Small intestine (tissue), 7 donors: ENCODE data around the gene CTSH. TPM values are rescaled to one million over a fixed set of nuclear protein-coding genes. Genes with fewer than 3 reads are reported as not detected.
A peak's percentile ranks its signal among the peaks of the same experiment; 100 is the strongest.

ENCODE experiments used
- DNase-seq, 2 donors: peaks; one replicate each; pipeline versions ENCODE4 v3.0.0 to v3.0.0-alpha.2; 2013
- FAIRE-seq: peaks from 2 replicates; lab custom pipeline; 2012; peaks lifted over from hg19 to GRCh38; lab: Jason Lieb, UNC
- H3K27ac ChIP-seq, 3 donors: one replicate each; pipeline ENCODE4 v1.5.1; 2013; ENCODE audit warnings: low read length in 2 of 3, mild to moderate bottlenecking in 2 of 3, control low read depth in 1 of 3, inconsistent platforms in 1 of 3, low read depth in 1 of 3, moderate library complexity in 1 of 3
- H3K27me3 ChIP-seq, 3 donors: one replicate each; pipeline ENCODE4 v1.6.1; 2013; ENCODE audit warnings: low read length in 3 of 3, inconsistent platforms in 1 of 3; ENCODE audit not compliant: control insufficient read depth in 3 of 3, insufficient read depth in 3 of 3
- H3K36me3 ChIP-seq, 3 donors: one replicate each; pipeline ENCODE4 v1.6.1; 2013; ENCODE audit warnings: low read length in 3 of 3, inconsistent platforms in 1 of 3, low read depth in 1 of 3, mild to moderate bottlenecking in 1 of 3, moderate library complexity in 1 of 3; ENCODE audit not compliant: control insufficient read depth in 3 of 3, insufficient read depth in 2 of 3
- H3K4me1 ChIP-seq, 3 donors: one replicate each; pipeline ENCODE4 v1.6.1; 2013; ENCODE audit warnings: low read length in 2 of 3, inconsistent platforms in 1 of 3, low read depth in 1 of 3, mild to moderate bottlenecking in 1 of 3, moderate library complexity in 1 of 3; ENCODE audit not compliant: control insufficient read depth in 3 of 3, insufficient read depth in 2 of 3
- H3K4me3 ChIP-seq, 3 donors: one replicate each; pipeline ENCODE4 v1.5.1; 2013; ENCODE audit warnings: low read length in 3 of 3, control low read depth in 1 of 3, inconsistent platforms in 1 of 3, low read depth in 1 of 3, mild to moderate bottlenecking in 1 of 3, moderate library complexity in 1 of 3
- H3K9me3 ChIP-seq, 2 donors: one replicate each; pipeline ENCODE4 v1.6.1; 2013; ENCODE audit warnings: low read depth in 1 of 2, low read length in 1 of 2; ENCODE audit not compliant: control insufficient read depth in 2 of 2, insufficient read depth in 1 of 2
- WGBS, 3 donors: extraction: QIAGEN DNeasy Blood & Tissue Kit; methylation state at CpG; one replicate each; pipeline ENCODE4 v1.1.7; 2013; 5-methylcytosine and 5-hydroxymethylcytosine counted together
- polyA plus RNA-seq, 4 donors: library from polyadenylated mRNA; stranded (reverse) in 3 of 4; unstranded in 1 of 4; fragments of 200-250 nt in 3 of 4; fragments of 120-200 nt in 1 of 4; gene quantifications; one replicate each; pipeline versions ENCODE4 v1.2.1 to v1.2.3, GENCODE V29; 2013
- donor health status: healthy with polysubstance abuse.
- donor health status: control.
- donor health status: control.
- donor health status: Bipolar disorder and iron deficiency.
- donor health status: healthy.

CTSH gene
- polyA plus RNA-seq, 4 donors = 116 to 434 (median 167) TPM

DNA sequence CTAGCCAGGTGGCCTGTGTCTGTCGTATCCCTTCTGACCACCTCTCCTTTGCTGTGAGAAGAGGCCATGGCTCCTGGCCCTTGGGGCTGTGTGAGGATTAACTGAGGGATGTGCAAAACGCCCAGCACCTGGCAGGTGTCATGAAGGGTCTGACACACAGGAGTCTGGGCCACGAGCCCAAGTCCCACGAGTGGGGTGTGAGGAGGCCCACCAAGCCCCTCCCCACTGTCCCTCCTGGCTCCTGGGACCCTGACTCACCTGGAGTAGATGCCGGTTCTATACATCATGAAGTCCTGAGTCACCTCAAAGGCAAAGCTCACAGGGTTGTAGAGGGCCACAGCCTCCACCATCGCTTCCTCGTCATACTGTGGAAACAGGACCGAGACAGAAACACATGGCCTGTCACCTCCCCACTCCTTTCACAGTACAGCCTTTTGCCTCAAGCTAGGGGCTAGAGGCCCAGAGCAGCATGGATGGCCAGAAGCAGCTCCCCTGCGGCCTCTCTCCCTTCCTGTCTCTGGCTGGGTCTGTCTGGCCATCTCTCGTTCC is 19.7 kb downstream of the CTSH start:
- FAIRE-seq (no peak), DNase-seq (no peak)
- no peaks in the 10 kb centered on the region for H3K27me3 ChIP-seq
- WGBS, 3 donors = 76 to 81% (median 79%) methylated on average over 10 of the region's 10 CpGs
- H3K9me3 ChIP-seq = no peaks in the 10 kb centered on the region
- peaks cover 15 to 83% (median 30%) of the 10 kb centered on the region in 3 donors for H3K36me3 ChIP-seq
- no peak overlapping the region for H3K27ac ChIP-seq
- H3K4me3 ChIP-seq = no peak overlapping the region
- H3K4me1 ChIP-seq = no peaks in the 10 kb centered on the region

DNA sequence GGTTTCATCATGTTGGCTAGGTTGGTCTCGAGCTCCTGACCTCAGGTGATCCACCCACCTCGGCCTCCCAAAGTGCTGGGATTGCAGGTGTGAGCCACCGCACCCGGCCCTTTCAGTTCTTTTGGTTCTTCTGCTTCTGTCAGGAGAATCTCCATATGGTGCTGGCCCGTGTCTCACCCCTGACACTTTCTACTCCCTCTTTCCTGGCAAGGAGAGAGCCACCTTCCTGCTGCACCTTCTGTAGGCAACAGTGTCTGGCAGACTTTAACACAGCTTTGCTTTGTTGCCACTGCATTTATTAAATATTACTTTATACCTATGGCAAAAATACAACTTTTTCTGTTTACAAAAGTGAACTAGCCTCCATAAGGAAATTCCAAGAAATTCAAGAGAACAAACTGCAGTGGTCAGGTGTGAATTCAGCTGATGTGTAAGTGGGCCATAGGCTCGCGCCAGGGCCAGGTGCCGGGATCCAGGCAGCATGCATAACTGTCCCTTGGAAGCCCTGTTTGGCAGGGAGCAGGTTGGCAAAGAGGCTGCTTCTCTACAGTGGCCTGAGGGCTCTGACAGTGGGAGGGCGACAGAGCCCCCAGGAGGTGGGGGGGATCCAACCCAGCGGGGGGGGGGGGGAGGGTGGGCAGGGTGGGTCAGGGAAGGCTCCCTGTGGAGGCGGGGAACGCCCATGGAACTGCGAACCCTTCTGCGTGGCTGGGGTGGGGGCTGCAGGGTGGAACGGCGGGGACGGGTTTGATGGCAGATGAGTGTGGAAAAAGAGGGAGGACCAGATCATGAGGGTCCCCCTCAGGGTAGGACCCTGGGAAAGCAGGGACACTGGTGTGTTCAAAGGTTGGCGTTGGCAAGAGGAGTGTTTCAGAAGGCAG is 21.1 kb downstream of the CTSH start:
- 89 to 95% (median 92%) methylated on average over 16 to 18 of the region's 18 CpGs for WGBS, 3 donors
- no peak for FAIRE-seq
- Histone ChIP-seq H3K4me1 (no peaks in the 10 kb centered on the region), H3K4me3 (no peak overlapping the region), H3K27ac (no peak overlapping the region), H3K27me3 (no peaks in the 10 kb centered on the region), H3K9me3 (no peaks in the 10 kb centered on the region), H3K36me3 (peaks cover 15 to 82% (median 30%) of the 10 kb centered on the region in 3 donors)
- no peak for DNase-seq

DNA sequence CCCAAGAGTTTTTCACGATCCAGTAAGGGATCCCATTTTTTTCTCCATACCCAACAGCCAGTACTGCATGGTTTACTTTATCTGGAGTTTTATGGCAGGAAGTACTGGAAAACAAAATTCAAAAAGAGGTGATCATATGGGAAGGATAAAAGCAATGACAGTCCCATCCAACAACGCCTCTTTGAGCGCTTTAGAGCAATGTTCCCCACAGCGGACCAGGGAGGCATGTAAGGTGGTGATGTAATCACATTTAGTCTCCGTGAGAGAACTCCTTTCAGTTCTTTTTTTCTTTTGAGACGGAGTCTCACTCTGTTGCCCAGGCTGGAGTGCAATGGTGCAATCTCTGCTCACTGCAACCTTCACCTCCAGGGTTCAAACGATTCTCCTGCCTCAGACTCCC is 21.8 kb downstream of the CTSH start:
- FAIRE-seq (no peak), DNase-seq (no peak)
- WGBS, 3 donors = 76 to 83% (median 80%) methylated on average over 7 of the region's 7 CpGs
- no peaks in the 10 kb centered on the region for H3K9me3 ChIP-seq
- H3K27ac ChIP-seq = no peak overlapping the region
- H3K36me3 ChIP-seq = peaks cover 15 to 79% (median 30%) of the 10 kb centered on the region in 3 donors
- no peaks in the 10 kb centered on the region for H3K27me3 ChIP-seq
- no peaks in the 10 kb centered on the region for H3K4me1 ChIP-seq
- H3K4me3 ChIP-seq = no peak overlapping the region

DNA sequence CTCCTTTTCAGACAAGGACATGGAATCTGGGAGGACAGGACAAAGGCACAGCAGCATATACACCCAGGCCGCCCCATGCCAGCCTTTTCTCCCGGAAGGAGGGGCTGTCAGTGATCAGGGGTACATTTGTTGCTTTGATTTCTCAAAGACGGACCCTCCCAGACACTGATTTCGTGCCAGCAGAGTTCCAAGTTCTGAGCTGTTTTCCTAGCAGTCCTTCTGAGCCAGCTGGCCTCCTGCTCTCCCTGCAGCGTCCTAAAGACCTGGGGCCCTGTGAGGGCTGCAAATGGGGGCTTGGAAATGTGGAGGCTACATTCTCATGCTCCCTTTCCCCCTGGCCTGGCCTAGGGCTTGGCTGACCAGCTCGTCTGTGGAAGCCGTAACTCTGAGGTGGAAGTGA is 22.3 kb downstream of the CTSH start:
- WGBS, 3 donors = 88 to 97% (median 95%) methylated on average over 7 of the region's 7 CpGs
- no peak for DNase-seq

DNA sequence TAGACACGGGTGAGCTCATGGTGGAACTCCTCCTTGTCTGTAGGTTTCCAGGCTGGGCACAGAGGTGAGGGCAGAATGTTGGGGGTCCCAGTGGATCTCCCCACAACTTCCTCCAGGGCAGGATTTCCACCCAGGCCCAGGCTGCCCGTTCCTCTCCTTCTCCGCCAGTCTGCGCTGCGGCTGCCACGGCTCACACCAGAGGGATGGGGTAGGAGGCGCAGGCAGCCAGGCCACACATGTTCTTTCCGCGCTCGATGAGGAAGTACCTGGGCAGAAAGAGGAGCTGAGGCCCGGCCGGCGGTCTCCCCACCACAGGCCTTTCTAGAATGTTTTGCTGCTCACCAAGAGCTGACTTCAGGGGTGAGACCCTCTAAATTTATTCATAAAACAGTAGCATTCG is 22.9 kb downstream of the CTSH start:
- H3K27me3 ChIP-seq = no peaks in the 10 kb centered on the region
- no peak overlapping the region for H3K27ac ChIP-seq
- DNase-seq (no peak), FAIRE-seq (no peak)
- WGBS, 3 donors = 90 to 95% (median 91%) methylated on average over 14 of the region's 14 CpGs
- peaks cover 15 to 72% (median 29%) of the 10 kb centered on the region in 3 donors for H3K36me3 ChIP-seq
- H3K4me3 ChIP-seq = no peak overlapping the region
- H3K4me1 ChIP-seq = peaks cover 0 to 4% (median 0%) of the 10 kb centered on the region in 3 donors
- no peaks in the 10 kb centered on the region for H3K9me3 ChIP-seq

More for the DNA sequence above, 22.3 kb downstream of the CTSH start:
- no peak overlapping the region for H3K4me3 ChIP-seq
- H3K4me1 ChIP-seq = peaks cover 0 to 4% (median 0%) of the 10 kb centered on the region in 3 donors
- no peak overlapping the region for H3K27ac ChIP-seq
- H3K27me3 ChIP-seq = no peaks in the 10 kb centered on the region
- H3K36me3 ChIP-seq = peaks cover 15 to 78% (median 30%) of the 10 kb centered on the region in 3 donors
- no peak for FAIRE-seq
- H3K9me3 ChIP-seq = no peaks in the 10 kb centered on the region

- H3K9me3 ChIP-seq = no peaks in the 10 kb centered on the region
- no peak overlapping the region for H3K4me3 ChIP-seq
- WGBS, 3 donors = 72 to 84% (median 78%) methylated on average over 6 of the region's 6 CpGs
- peaks cover 0 to 4% (median 0%) of the 10 kb centered on the region in 3 donors for H3K4me1 ChIP-seq
- no peak for FAIRE-seq
- H3K36me3 ChIP-seq = peaks cover 15 to 69% (median 29%) of the 10 kb centered on the region in 3 donors
- H3K27ac ChIP-seq = no peak overlapping the region
- no peak for DNase-seq
- no peaks in the 10 kb centered on the region for H3K27me3 ChIP-seq
These were observed 23.3 kb downstream of the CTSH start for GRCh38 chr15:78921517-78921916.

GRCh38 chr15:78917888-78918287 is 27.0 kb downstream of the CTSH start:
- H3K27me3 ChIP-seq = no peaks in the 10 kb centered on the region
- DNase-seq = no peak
- H3K4me1 ChIP-seq = peaks cover 0 to 12% (median 2%) of the 10 kb centered on the region in 3 donors
- FAIRE-seq = no peak
- peak overlapping the region in 1 of 3 donors; percentile 7 for H3K27ac ChIP-seq
- WGBS, 3 donors = 81% methylated on average over 1 to 4 of the region's 4 CpGs
- no peak overlapping the region for H3K4me3 ChIP-seq
- no peaks in the 10 kb centered on the region for H3K9me3 ChIP-seq
- H3K36me3 ChIP-seq = peaks cover 14 to 60% (median 16%) of the 10 kb centered on the region in 3 donors

DNA sequence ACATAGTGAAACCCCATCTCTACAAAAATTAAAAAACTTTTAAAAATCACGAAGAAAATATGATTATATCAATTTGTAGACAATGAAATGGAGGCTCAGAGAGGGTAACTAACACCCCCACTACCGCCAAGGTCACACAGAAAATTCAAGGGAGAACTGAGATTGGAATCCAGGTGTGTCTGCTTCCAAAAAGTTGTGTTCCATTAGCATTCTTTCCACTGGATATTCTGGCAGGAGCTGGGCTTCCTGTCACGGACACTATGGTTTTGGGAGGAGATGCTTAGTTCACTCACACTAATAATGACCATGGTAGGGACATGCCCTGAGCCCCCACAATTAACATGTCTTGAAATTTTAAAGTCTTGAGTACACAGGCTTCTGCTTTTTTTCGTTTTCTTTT is 28.8 kb downstream of the CTSH start:
- H3K4me3 ChIP-seq = no peak overlapping the region
- FAIRE-seq = no peak
- H3K36me3 ChIP-seq = peaks cover 1 to 48% (median 1%) of the 10 kb centered on the region in 3 donors
- H3K27ac ChIP-seq = no peak overlapping the region
- H3K27me3 ChIP-seq = no peaks in the 10 kb centered on the region
- WGBS, 3 donors = 82 to 88% (median 85%) methylated on average over 4 of the region's 4 CpGs
- H3K4me1 ChIP-seq = peaks cover 0 to 16% (median 2%) of the 10 kb centered on the region in 3 donors
- DNase-seq = no peak
- H3K9me3 ChIP-seq = no peaks in the 10 kb centered on the region
